Body of pancreas (tissue), 4 donors: ENCODE measurements around the gene PTPRF. TPM values are rescaled to one million over a fixed set of nuclear protein-coding genes. Genes with fewer than 3 reads are reported as not detected.

Experiments used
- ATAC-seq: fragments of 150-250 bp; one replicate; pipeline ENCODE4 v1.9.1; 2016
- DNase-seq, 4 donors: peaks; one replicate each; pipeline ENCODE4 v3.0.0-alpha.2; 2019
- H3K27ac ChIP-seq, 4 donors: fragments of 200-600 bp; sonication (generic); 1 replicate in 3 of 4; 2 replicates in 1 of 4; pipeline versions ENCODE4 v1.5.1 to v1.6.1; 2016 to 2019; ENCODE audit warnings: mild to moderate bottlenecking in 1 of 4, mixed read lengths in 1 of 4, moderate library complexity in 1 of 4
- H3K27me3 ChIP-seq, 2 donors: fragments of 200-600 bp; sonication (generic); one replicate each; pipeline ENCODE4 v1.6.0; 2016; ENCODE audit warnings: mild to moderate bottlenecking in 1 of 2
- H3K36me3 ChIP-seq, 2 donors: fragments of 200-600 bp; sonication (generic); replicated peaks in 1 of 2; 2 replicates each; pipeline ENCODE4 v1.5.1; 2016; ENCODE audit warnings: low read depth in 2 of 2; ENCODE audit not compliant: insufficient read depth in 1 of 2
- H3K4me1 ChIP-seq: fragments of 200-600 bp; sonication (generic); one replicate; pipeline ENCODE4 v1.6.0; 2016
- H3K4me3 ChIP-seq, 2 donors: fragments of 200-600 bp; sonication (generic); 1 replicate in 1 of 2; 2 replicates in 1 of 2; pipeline ENCODE4 v1.5.1; 2016 to 2019
- H3K9me3 ChIP-seq, 3 donors: fragments of 200-600 bp; sonication (generic); 1 replicate in 2 of 3; 2 replicates in 1 of 3; pipeline ENCODE4 v1.5.1; 2016
- CTCF ChIP-seq, 7 experiments: fragments of 450-650 bp in 4 of 7; fragments of 200-600 bp in 3 of 7; sonication (generic) in 3 of 7; IDR thresholded peaks; one replicate each; pipeline ENCODE4 v1.5.1; 2016 to 2019; ENCODE audit warnings: antibody characterized with exemption in 7 of 7
- POLR2A ChIP-seq, 3 donors: fragments of 450-650 bp; IDR thresholded peaks; one replicate each; pipeline ENCODE4 v1.6.1; 2016; ENCODE audit warnings: antibody characterized with exemption in 3 of 3, mild to moderate bottlenecking in 2 of 3
- WGBS, 2 donors: methylation state at CpG; one replicate each; pipeline ENCODE4 v1.1.5; 2017; 5-methylcytosine and 5-hydroxymethylcytosine counted together
- intact Hi-C: fragments of 100-400 bp; cut with DNase I; formaldehyde crosslinking; loops from one replicate; pipeline ENCODE4 v1.15.1; 2023
- total RNA-seq, 2 donors: library from RNA; depleted of rRNA; stranded (reverse); fragments of >200 nt; gene quantifications; one replicate each; pipeline ENCODE4 v1.1.0, GENCODE V29; 2016

PTPRF gene
- total RNA-seq, 2 donors from 2014 or later = 81.7 to 89.0 TPM

- intact Hi-C loops = no loop called here
Observed at GRCh38 chr1:43556782-43557181, 26.1 kb downstream of the PTPRF start.

GRCh38 chr1:43557744-43558245 lies 27.1 kb downstream of the PTPRF start:
- WGBS, 2 donors = 65 to 79% methylated on average over 3 to 9 of the region's 9 CpGs
- no peaks in the 10 kb centered on the region for H3K36me3 ChIP-seq
- H3K9me3 ChIP-seq = no peaks in the 10 kb centered on the region
- intact Hi-C loops = no loop called here
- peaks cover 33% of the 10 kb centered on the region for H3K4me1 ChIP-seq
- ATAC-seq (no peak), DNase-seq (peak in 3 of 4 donors; percentile 43 to 50 (median 49))
- H3K27ac ChIP-seq = peak overlapping the region in 1 of 4 donors; percentile 39
- TF ChIP-seq POLR2A (IDR thresholded peaks at IDR 0.05) = no peak
- no peak for TF ChIP-seq CTCF (IDR thresholded peaks at IDR 0.05)
- no peaks in the 10 kb centered on the region for H3K27me3 ChIP-seq
- no peak overlapping the region for H3K4me3 ChIP-seq

More at GRCh38 chr1:43556782-43557181, 26.1 kb downstream of the PTPRF start:
- no peaks in the 10 kb centered on the region for H3K27me3 ChIP-seq
- DNase-seq (no peak), ATAC-seq (no peak)
- H3K4me1 ChIP-seq = peaks cover 43% of the 10 kb centered on the region
- H3K4me3 ChIP-seq = no peak overlapping the region
- WGBS, 2 donors = 64 to 75% methylated on average over 1 to 6 of the region's 6 CpGs
- no peak for TF ChIP-seq POLR2A (IDR thresholded peaks at IDR 0.05)
- TF ChIP-seq CTCF (IDR thresholded peaks at IDR 0.05) = no peak
- H3K9me3 ChIP-seq = no peaks in the 10 kb centered on the region
- H3K27ac ChIP-seq = peak overlapping the region in 1 of 4 donors; percentile 2
- no peaks in the 10 kb centered on the region for H3K36me3 ChIP-seq

- 49 to 65% methylated on average over 10 to 18 of the region's 21 CpGs for WGBS, 2 donors
- no peaks in the 10 kb centered on the region for H3K36me3 ChIP-seq
- no peak overlapping the region for H3K4me3 ChIP-seq
- no peaks in the 10 kb centered on the region for H3K27me3 ChIP-seq
- H3K27ac ChIP-seq = peak overlapping the region in 2 of 4 donors; percentile 26 to 39
- H3K4me1 ChIP-seq = peaks cover 27% of the 10 kb centered on the region
- DNase-seq (peak in 3 of 4 donors; percentile 30 to 40 (median 31)), ATAC-seq (peak; percentile 38)
- H3K9me3 ChIP-seq = no peaks in the 10 kb centered on the region
- intact Hi-C loops = no loop called here
- TF ChIP-seq CTCF (IDR thresholded peaks at IDR 0.05) (no peak), POLR2A (IDR thresholded peaks at IDR 0.05) (no peak)
Observed at GRCh38 chr1:43558346-43558841, 27.7 kb downstream of the PTPRF start.

GRCh38 chr1:43559714-43560113 lies 29.0 kb downstream of the PTPRF start:
- H3K9me3 ChIP-seq = no peaks in the 10 kb centered on the region
- H3K27me3 ChIP-seq = no peaks in the 10 kb centered on the region
- no peak overlapping the region for H3K4me3 ChIP-seq
- no peaks in the 10 kb centered on the region for H3K36me3 ChIP-seq
- intact Hi-C loops = no loop called here
- DNase-seq (no peak), ATAC-seq (no peak)
- H3K27ac ChIP-seq = no peak overlapping the region
- peaks cover 30% of the 10 kb centered on the region for H3K4me1 ChIP-seq
- WGBS, 2 donors = 85 to 87% methylated on average over 6 of the region's 6 CpGs
- TF ChIP-seq CTCF (IDR thresholded peaks at IDR 0.05) = no peak
- no peak for TF ChIP-seq POLR2A (IDR thresholded peaks at IDR 0.05)

GRCh38 chr1:43560286-43560685 lies 29.6 kb downstream of the PTPRF start:
- intact Hi-C loops = no loop called here
- H3K36me3 ChIP-seq = no peaks in the 10 kb centered on the region
- peaks cover 35% of the 10 kb centered on the region for H3K4me1 ChIP-seq
- H3K27me3 ChIP-seq = no peaks in the 10 kb centered on the region
- no peaks in the 10 kb centered on the region for H3K9me3 ChIP-seq
- no peak overlapping the region for H3K4me3 ChIP-seq
- no peak for DNase-seq
- no peak overlapping the region for H3K27ac ChIP-seq
- no peak for ATAC-seq
- TF ChIP-seq POLR2A (IDR thresholded peaks at IDR 0.05) = no peak
- TF ChIP-seq CTCF (IDR thresholded peaks at IDR 0.05) = no peak
- 62 to 86% methylated on average over 2 to 6 of the region's 6 CpGs for WGBS, 2 donors
